ENCODE measurements around the gene SERGEF. TPM values are rescaled to one million over a fixed set of nuclear protein-coding genes. Genes with fewer than 3 reads are reported as not detected.

Gene SERGEF
- 14.4 and 14.6 TPM in 2 replicates for total RNA-seq (2012; rRNA removed)

GRCh38 chr11:18012906-18013781, at the start of gene SERGEF:
Gene SERGEF (minus strand): TSS chr11:18013047. CDS start chr11:18013010, 37 bp downstream.
- peak within 1 kb of the TSS; percentile 82 for H3K4me2 ChIP-seq (ENCODE audit: low read length)
- no peaks in the 10 kb centered on the region for H3K27me3 ChIP-seq (ENCODE audit: control insufficient read depth, insufficient read depth, low read length)
- H3K4me1 ChIP-seq (ENCODE audit: control insufficient read depth, insufficient read depth, low read length) = peaks cover 4% of the 10 kb centered on the region
- H3K9me3 ChIP-seq (replicated peaks; ENCODE audit: low read length) = no peaks in the 10 kb centered on the region
- H3K9ac ChIP-seq (ENCODE audit: low read depth, low read length) = peak within 1 kb of the TSS; percentile 71
- no peaks in the 10 kb centered on the region for H3K36me3 ChIP-seq (ENCODE audit: insufficient read depth, low read length)
- H3K4me3 ChIP-seq (ENCODE audit: low read length) = peak within 1 kb of the TSS; percentile 76

DNA sequence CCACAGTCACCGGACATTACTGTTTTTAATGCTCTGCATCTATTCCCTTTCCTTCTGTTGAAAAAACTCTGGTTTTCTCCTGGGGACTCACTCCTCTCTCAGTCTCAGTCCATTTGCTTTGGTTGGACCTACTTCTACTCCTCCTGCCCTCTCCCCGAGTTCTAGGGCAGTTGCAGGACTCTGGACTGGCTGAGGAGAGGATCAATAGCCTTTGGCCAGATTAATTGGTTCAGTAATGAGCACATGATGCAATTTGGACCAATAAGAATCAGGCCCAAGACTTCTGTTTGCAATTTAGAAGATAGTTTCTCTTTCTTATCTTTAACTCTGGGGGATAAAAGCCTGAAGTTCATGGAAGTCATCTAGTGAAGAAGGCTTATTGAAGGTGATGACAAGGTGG, 48.5 kb upstream of the SERGEF start:
- H3K36me3 ChIP-seq (ENCODE audit: insufficient read depth, low read length) = no peaks in the 10 kb centered on the region

DNA sequence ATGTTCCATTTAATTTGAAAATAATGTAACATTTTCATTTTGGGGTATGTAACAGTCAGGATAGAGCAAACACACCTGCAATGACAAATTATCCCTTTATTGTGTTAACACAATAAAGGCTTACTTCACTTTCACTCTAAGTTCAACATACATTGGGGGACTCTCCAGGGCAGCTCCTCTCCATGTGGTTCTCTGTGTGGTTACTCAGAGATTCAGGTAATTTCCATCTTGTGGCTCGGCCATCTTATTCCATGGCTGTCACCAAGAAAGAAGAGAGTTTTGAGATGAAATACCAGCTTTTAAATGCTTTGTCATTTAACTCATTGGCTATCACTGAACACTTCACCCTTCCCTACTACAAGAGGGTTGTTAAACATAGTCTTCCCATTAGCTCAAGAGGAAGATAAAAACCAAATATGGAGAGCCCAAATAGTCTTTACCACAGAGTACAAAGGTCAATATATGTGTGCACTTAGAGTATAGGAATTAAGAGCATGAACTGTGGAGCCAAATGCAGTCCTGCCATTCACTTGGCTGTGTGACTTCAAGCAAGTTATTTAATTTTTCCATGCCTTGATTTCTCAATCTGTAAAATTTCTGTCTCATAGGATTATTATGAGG, 43.8 kb upstream of the SERGEF start:
- Histone ChIP-seq H3K4me1 (ENCODE audit: control insufficient read depth, insufficient read depth, low read length) (no peaks in the 10 kb centered on the region), H3K4me2 (ENCODE audit: low read length) (no peak overlapping the region), H3K9me3 (replicated peaks; ENCODE audit: low read length) (no peaks in the 10 kb centered on the region), H3K4me3 (ENCODE audit: low read length) (no peak overlapping the region), H3K27me3 (ENCODE audit: control insufficient read depth, insufficient read depth, low read length) (no peaks in the 10 kb centered on the region), H3K9ac (ENCODE audit: low read depth, low read length) (no peak overlapping the region), H3K36me3 (ENCODE audit: insufficient read depth, low read length) (no peaks in the 10 kb centered on the region)

More for the DNA sequence above, 48.5 kb upstream of the SERGEF start:
- Histone ChIP-seq H3K27me3 (ENCODE audit: control insufficient read depth, insufficient read depth, low read length) (no peaks in the 10 kb centered on the region), H3K4me3 (ENCODE audit: low read length) (no peak overlapping the region), H3K4me1 (ENCODE audit: control insufficient read depth, insufficient read depth, low read length) (no peaks in the 10 kb centered on the region), H3K9me3 (replicated peaks; ENCODE audit: low read length) (no peaks in the 10 kb centered on the region), H3K9ac (ENCODE audit: low read depth, low read length) (no peak overlapping the region), H3K4me2 (ENCODE audit: low read length) (no peak overlapping the region)

- Histone ChIP-seq H3K4me3 (ENCODE audit: low read length) (no peak overlapping the region), H3K36me3 (ENCODE audit: insufficient read depth, low read length) (no peaks in the 10 kb centered on the region), H3K27me3 (ENCODE audit: control insufficient read depth, insufficient read depth, low read length) (no peaks in the 10 kb centered on the region), H3K9ac (ENCODE audit: low read depth, low read length) (no peak overlapping the region), H3K9me3 (replicated peaks; ENCODE audit: low read length) (no peaks in the 10 kb centered on the region), H3K4me2 (ENCODE audit: low read length) (no peak overlapping the region), H3K4me1 (ENCODE audit: control insufficient read depth, insufficient read depth, low read length) (no peaks in the 10 kb centered on the region)
Measured at GRCh38 chr11:18054511-18055103, 41.8 kb upstream of the SERGEF start.

- H3K4me3 ChIP-seq (ENCODE audit: low read length) = no peak overlapping the region
- H3K27me3 ChIP-seq (ENCODE audit: control insufficient read depth, insufficient read depth, low read length) = peaks cover 19% of the 10 kb centered on the region
- no peak overlapping the region for H3K4me2 ChIP-seq (ENCODE audit: low read length)
- H3K9me3 ChIP-seq (replicated peaks; ENCODE audit: low read length) = no peaks in the 10 kb centered on the region
- no peaks in the 10 kb centered on the region for H3K36me3 ChIP-seq (ENCODE audit: insufficient read depth, low read length)
- no peak overlapping the region for H3K9ac ChIP-seq (ENCODE audit: low read depth, low read length)
- H3K4me1 ChIP-seq (ENCODE audit: control insufficient read depth, insufficient read depth, low read length) = peaks cover 6% of the 10 kb centered on the region
Measured at GRCh38 chr11:18050848-18051247, 38.0 kb upstream of the SERGEF start.

DNA sequence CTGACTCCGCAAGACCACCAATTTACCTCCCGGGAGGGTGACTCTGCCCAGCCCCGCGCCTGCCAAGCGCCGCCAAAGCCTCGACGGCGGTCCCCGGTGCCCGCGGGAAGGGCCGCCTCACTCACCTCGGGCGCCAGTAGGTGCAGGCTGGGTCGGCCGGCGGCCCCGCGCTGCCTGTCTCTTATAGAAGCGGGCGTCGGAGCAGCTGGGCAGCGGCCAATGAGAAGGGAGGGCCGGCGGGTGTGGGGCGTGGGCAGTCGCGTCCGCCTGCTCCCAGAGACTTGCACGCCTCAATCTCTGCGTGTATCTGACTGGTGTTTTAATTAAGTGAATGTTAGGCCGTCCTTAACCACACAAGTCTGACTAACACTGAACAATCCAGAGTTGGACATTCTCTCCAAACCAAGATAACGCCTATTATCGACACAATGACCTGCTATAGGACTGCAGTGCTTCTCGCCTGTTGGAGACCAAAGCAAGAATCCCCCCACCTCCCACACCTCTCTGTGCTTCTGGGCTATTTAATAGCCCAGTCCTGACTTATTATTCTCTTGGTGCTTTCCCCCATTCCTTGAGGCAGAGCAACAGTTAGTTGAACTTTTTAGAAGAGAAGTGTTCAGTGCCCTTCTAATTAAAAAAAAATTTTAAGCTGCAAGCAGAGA, 33.4 kb upstream of the SERGEF start, which contains the start of gene TPH1:
Gene TPH1 (minus strand): TSS at position 154 of the 662 bp plus-strand sequence. CDS start 5,507 bp downstream, outside the sequence.
- H3K27me3 ChIP-seq (ENCODE audit: control insufficient read depth, insufficient read depth, low read length) = peaks cover 44% of the 10 kb centered on the region
- H3K9ac ChIP-seq (ENCODE audit: low read depth, low read length) = no peak within 1 kb of the TSS
- H3K4me1 ChIP-seq (ENCODE audit: control insufficient read depth, insufficient read depth, low read length) = peaks cover 7% of the 10 kb centered on the region
- no peaks in the 10 kb centered on the region for H3K36me3 ChIP-seq (ENCODE audit: insufficient read depth, low read length)
- H3K4me3 ChIP-seq (ENCODE audit: low read length) = peak within 1 kb of the TSS; percentile 53
- H3K4me2 ChIP-seq (ENCODE audit: low read length) = peak within 1 kb of the TSS; percentile 74
- no peaks in the 10 kb centered on the region for H3K9me3 ChIP-seq (replicated peaks; ENCODE audit: low read length)

- Histone ChIP-seq H3K9ac (ENCODE audit: low read depth, low read length) (no peak overlapping the region), H3K4me2 (ENCODE audit: low read length) (no peak overlapping the region), H3K4me3 (ENCODE audit: low read length) (no peak overlapping the region), H3K27me3 (ENCODE audit: control insufficient read depth, insufficient read depth, low read length) (peaks cover 2% of the 10 kb centered on the region), H3K9me3 (replicated peaks; ENCODE audit: low read length) (no peaks in the 10 kb centered on the region), H3K36me3 (ENCODE audit: insufficient read depth, low read length) (no peaks in the 10 kb centered on the region), H3K4me1 (ENCODE audit: control insufficient read depth, insufficient read depth, low read length) (no peaks in the 10 kb centered on the region)
Measured at GRCh38 chr11:18036456-18036855, 23.6 kb upstream of the SERGEF start.

DNA sequence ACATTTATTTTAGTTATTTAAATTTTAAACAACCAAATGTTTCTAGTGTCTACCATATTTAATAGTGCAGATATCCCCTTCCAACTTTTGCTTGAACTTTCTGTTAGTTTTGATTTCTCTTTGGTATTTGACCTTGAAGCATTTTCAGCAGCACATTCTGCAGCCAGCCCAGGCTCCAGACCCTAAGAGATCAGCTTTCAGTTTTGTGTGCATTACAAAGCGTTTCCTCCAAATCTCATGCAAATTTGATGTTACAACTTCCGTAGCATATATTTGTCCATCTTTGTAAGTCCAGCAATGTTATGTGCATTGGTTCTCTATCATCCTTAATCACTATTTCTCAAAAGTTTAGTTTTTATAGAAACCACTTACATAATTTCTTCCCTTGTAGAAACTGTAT, 14.6 kb upstream of the SERGEF start:
- no peak overlapping the region for H3K4me3 ChIP-seq (ENCODE audit: low read length)
- H3K9me3 ChIP-seq (replicated peaks; ENCODE audit: low read length) = no peaks in the 10 kb centered on the region
- H3K4me2 ChIP-seq (ENCODE audit: low read length) = no peak overlapping the region
- H3K27me3 ChIP-seq (ENCODE audit: control insufficient read depth, insufficient read depth, low read length) = no peaks in the 10 kb centered on the region
- no peaks in the 10 kb centered on the region for H3K4me1 ChIP-seq (ENCODE audit: control insufficient read depth, insufficient read depth, low read length)
- no peak overlapping the region for H3K9ac ChIP-seq (ENCODE audit: low read depth, low read length)
- no peaks in the 10 kb centered on the region for H3K36me3 ChIP-seq (ENCODE audit: insufficient read depth, low read length)

DNA sequence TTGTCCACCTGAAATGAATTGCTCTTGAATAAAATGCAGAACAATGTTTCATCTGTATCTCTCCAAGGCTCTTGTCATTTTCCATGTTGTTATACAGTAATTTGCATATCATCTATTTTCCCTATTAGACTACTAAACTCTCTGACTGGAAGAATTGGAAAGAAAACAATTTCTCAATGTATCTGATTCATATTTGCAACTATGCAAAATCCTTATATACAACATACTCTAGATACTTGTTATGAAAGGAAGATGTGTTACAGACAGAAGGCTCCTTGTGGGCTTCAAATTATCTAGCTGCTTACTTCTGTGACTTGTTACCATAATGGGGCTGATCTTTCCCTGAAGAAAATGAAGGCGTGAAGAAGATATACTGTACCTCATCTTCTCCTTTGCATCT, 9.6 kb upstream of the SERGEF start:
- Histone ChIP-seq H3K36me3 (ENCODE audit: insufficient read depth, low read length) (no peaks in the 10 kb centered on the region), H3K9ac (ENCODE audit: low read depth, low read length) (no peak overlapping the region), H3K4me2 (ENCODE audit: low read length) (no peak overlapping the region), H3K4me3 (ENCODE audit: low read length) (no peak overlapping the region), H3K4me1 (ENCODE audit: control insufficient read depth, insufficient read depth, low read length) (no peaks in the 10 kb centered on the region), H3K9me3 (replicated peaks; ENCODE audit: low read length) (no peaks in the 10 kb centered on the region), H3K27me3 (ENCODE audit: control insufficient read depth, insufficient read depth, low read length) (no peaks in the 10 kb centered on the region)

GRCh38 chr11:18019650-18020049, 6.8 kb upstream of the SERGEF start:
- H3K4me1 ChIP-seq (ENCODE audit: control insufficient read depth, insufficient read depth, low read length) = no peaks in the 10 kb centered on the region
- H3K4me3 ChIP-seq (ENCODE audit: low read length) = no peak overlapping the region
- no peak overlapping the region for H3K9ac ChIP-seq (ENCODE audit: low read depth, low read length)
- H3K27me3 ChIP-seq (ENCODE audit: control insufficient read depth, insufficient read depth, low read length) = no peaks in the 10 kb centered on the region
- no peak overlapping the region for H3K4me2 ChIP-seq (ENCODE audit: low read length)
- no peaks in the 10 kb centered on the region for H3K36me3 ChIP-seq (ENCODE audit: insufficient read depth, low read length)
- H3K9me3 ChIP-seq (replicated peaks; ENCODE audit: low read length) = no peaks in the 10 kb centered on the region

- Histone ChIP-seq H3K9me3 (replicated peaks; ENCODE audit: low read length) (no peaks in the 10 kb centered on the region), H3K27me3 (ENCODE audit: control insufficient read depth, insufficient read depth, low read length) (no peaks in the 10 kb centered on the region), H3K4me1 (ENCODE audit: control insufficient read depth, insufficient read depth, low read length) (peaks cover 4% of the 10 kb centered on the region), H3K9ac (ENCODE audit: low read depth, low read length) (no peak overlapping the region), H3K36me3 (ENCODE audit: insufficient read depth, low read length) (no peaks in the 10 kb centered on the region), H3K4me3 (ENCODE audit: low read length) (no peak overlapping the region), H3K4me2 (ENCODE audit: low read length) (no peak overlapping the region)
Measured at GRCh38 chr11:18016789-18017188, 3.9 kb upstream of the SERGEF start.

Data from skeletal muscle satellite cell (primary cell).